Smooth muscle cell (in vitro differentiated cells): Measurements from ENCODE around the gene OR2C3. TPM values are rescaled to one million over a fixed set of nuclear protein-coding genes. Genes with fewer than 3 reads are reported as not detected.
"Not testable (repeated sequence)": the region's sequence is repeated elsewhere in the genome, so short reads cannot be mapped to it uniquely, and the experiment has no call there.

Experiments used
- DNase-seq: peaks from one replicate; lab custom pipeline; 2025; ENCODE audit not compliant: unreplicated experiment; lab: John Stamatoyannopoulos, UW
- H2AFZ ChIP-seq: fragments of 200-600 bp; sonication (generic); 2 replicates; pipeline ENCODE4 v1.6.0; 2016; ENCODE audit warnings: antibody characterized with exemption, low read depth, mild to moderate bottlenecking
- H3F3A ChIP-seq: fragments of 200-600 bp; sonication (generic); 2 replicates; pipeline ENCODE4 v1.6.0; 2017; ENCODE audit warnings: antibody characterized with exemption, low read depth
- H3K27ac ChIP-seq: fragments of 200-600 bp; sonication (generic); 2 replicates; pipeline ENCODE4 v1.5.1; 2016; ENCODE audit warnings: low read depth, mild to moderate bottlenecking
- H3K27me3 ChIP-seq: fragments of 200-600 bp; sonication (generic); 2 replicates; pipeline ENCODE4 v1.6.1; 2016; ENCODE audit warnings: low read depth, mild to moderate bottlenecking
- H3K36me3 ChIP-seq: fragments of 200-600 bp; sonication (generic); 2 replicates; pipeline ENCODE4 v1.5.1; 2016; ENCODE audit warnings: low read depth
- H3K4me1 ChIP-seq: fragments of 200-600 bp; sonication (generic); 2 replicates; pipeline ENCODE4 v1.5.1; 2016; ENCODE audit warnings: low read depth
- H3K4me2 ChIP-seq: fragments of 200-600 bp; sonication (generic); 2 replicates; pipeline ENCODE4 v1.6.0; 2016; ENCODE audit warnings: mild to moderate bottlenecking
- H3K4me3 ChIP-seq: fragments of 200-600 bp; sonication (generic); 2 replicates; pipeline ENCODE4 v1.5.1; 2016; ENCODE audit warnings: mild to moderate bottlenecking
- H3K79me2 ChIP-seq: fragments of 200-600 bp; sonication (generic); 2 replicates; pipeline ENCODE4 v1.6.0; 2016; ENCODE audit warnings: low read depth, mild to moderate bottlenecking
- H3K9ac ChIP-seq: fragments of 200-600 bp; sonication (generic); 2 replicates; pipeline ENCODE4 v1.6.0; 2016; ENCODE audit warnings: low read depth
- H3K9me3 ChIP-seq: fragments of 200-600 bp; sonication (generic); replicated peaks from 2 replicates; pipeline ENCODE4 v1.5.1; 2016; ENCODE audit warnings: low read depth
- H4K20me1 ChIP-seq: fragments of 200-600 bp; sonication (generic); 2 replicates; pipeline ENCODE4 v1.6.0; 2016; ENCODE audit warnings: low read depth
- WGBS: methylation state at CpG from one replicate; pipeline ENCODE4 v1.1.7; 2016; ENCODE audit warnings: low lambda C conversion rate; 5-methylcytosine and 5-hydroxymethylcytosine counted together
- polyA plus RNA-seq: library from polyadenylated mRNA; unstranded; fragments of >200 nt; fragmentation: Nextera tagmentation; extraction: Ambion mirVana; gene quantifications from 2 replicates; pipeline ENCODE4 v1.2.1, GENCODE V29; 2016
- total RNA-seq: library from RNA; depleted of rRNA; stranded (reverse); fragments of >200 nt; gene quantifications from 2 replicates; pipeline ENCODE4 v1.2.3, GENCODE V29; 2014
- TF ChIP-seq, protein P1 (sequence below): fragments of 200-600 bp; sonication (generic); IDR thresholded peaks from 2 replicates; pipeline ENCODE4 v1.5.1; 2017; ENCODE audit warnings: borderline replicate concordance, mild to moderate bottlenecking, antibody characterized with exemption; ENCODE audit not compliant: insufficient read depth, poor library complexity, severe bottlenecking

The OR2C3 gene
- total and polyA plus RNA-seq, 2 experiments from 2014 or later = not detected

DNA sequence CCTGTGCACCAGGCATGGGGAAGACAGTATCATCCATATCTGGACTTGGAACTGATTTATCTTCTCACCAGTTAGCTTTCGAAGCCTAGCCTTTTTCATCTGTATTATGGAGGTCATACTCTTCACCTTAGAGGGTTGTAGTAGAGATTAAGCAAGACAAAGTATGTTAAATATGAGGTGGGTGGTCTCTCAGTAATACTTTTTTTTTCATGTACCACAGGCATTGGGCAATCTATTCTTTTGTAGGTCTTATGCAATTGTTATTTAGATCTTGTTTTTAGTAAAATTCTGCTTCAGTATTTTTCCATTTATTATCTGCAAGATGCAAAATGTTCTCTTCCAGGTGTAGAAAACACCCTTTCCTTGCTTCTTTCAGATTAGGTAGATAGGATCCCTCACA is 43.1 kb downstream of the OR2C3 start:
- Histone ChIP-seq H3K27me3 (no peaks in the 10 kb centered on the region), H3K36me3 (no peaks in the 10 kb centered on the region), H3K9me3 (no peaks in the 10 kb centered on the region), H3K4me1 (peaks cover 12% of the 10 kb centered on the region), H2AFZ (no peak overlapping the region), H4K20me1 (no peaks in the 10 kb centered on the region), H3K4me3 (no peak overlapping the region), H3K79me2 (no peaks in the 10 kb centered on the region), H3K4me2 (no peak overlapping the region), H3K27ac (no peak overlapping the region), H3F3A (no peaks in the 10 kb centered on the region), H3K9ac (no peak overlapping the region)
- 96% methylated on average over 1 of the region's 1 CpG for WGBS
- TF ChIP-seq, protein P1, sequence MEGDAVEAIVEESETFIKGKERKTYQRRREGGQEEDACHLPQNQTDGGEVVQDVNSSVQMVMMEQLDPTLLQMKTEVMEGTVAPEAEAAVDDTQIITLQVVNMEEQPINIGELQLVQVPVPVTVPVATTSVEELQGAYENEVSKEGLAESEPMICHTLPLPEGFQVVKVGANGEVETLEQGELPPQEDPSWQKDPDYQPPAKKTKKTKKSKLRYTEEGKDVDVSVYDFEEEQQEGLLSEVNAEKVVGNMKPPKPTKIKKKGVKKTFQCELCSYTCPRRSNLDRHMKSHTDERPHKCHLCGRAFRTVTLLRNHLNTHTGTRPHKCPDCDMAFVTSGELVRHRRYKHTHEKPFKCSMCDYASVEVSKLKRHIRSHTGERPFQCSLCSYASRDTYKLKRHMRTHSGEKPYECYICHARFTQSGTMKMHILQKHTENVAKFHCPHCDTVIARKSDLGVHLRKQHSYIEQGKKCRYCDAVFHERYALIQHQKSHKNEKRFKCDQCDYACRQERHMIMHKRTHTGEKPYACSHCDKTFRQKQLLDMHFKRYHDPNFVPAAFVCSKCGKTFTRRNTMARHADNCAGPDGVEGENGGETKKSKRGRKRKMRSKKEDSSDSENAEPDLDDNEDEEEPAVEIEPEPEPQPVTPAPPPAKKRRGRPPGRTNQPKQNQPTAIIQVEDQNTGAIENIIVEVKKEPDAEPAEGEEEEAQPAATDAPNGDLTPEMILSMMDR = no peak
- no peak for DNase-seq

- Histone ChIP-seq H2AFZ (no peak overlapping the region), H3K27me3 (no peaks in the 10 kb centered on the region), H3K4me3 (no peak overlapping the region), H4K20me1 (no peaks in the 10 kb centered on the region), H3K27ac (no peak overlapping the region), H3K9ac (no peak overlapping the region), H3K9me3 (no peaks in the 10 kb centered on the region), H3K4me2 (no peak overlapping the region), H3F3A (no peaks in the 10 kb centered on the region), H3K36me3 (no peaks in the 10 kb centered on the region), H3K4me1 (peaks cover 5% of the 10 kb centered on the region), H3K79me2 (no peaks in the 10 kb centered on the region)
- WGBS = 98% methylated on average over 12 of the region's 12 CpGs
- TF ChIP-seq, protein P1 = no peak
- DNase-seq = no peak
Observed at GRCh38 chr1:247491328-247491727, 44.9 kb downstream of the OR2C3 start.

DNA sequence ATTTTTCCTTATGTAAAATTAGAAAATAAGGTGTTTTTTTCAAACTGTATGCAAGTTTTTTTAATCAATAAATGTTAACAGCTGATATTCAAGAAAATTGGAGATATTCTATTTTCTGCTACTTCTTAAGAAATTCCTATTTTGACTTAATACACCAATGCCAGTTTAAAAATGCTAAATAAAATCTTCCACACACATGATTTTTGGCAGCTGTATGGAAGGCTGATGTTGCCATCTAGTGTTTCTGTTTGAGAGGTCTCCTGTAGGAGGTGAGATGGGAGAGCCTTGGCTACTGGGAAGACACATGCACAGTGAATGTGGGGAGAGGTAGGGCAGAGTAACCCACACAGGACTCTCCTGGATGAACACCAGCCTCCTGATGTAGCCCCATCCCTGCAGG is 49.2 kb downstream of the OR2C3 start:
- Histone ChIP-seq H3K9me3 (no peaks in the 10 kb centered on the region), H3K79me2 (no peaks in the 10 kb centered on the region), H3K27ac (no peak overlapping the region), H3F3A (no peaks in the 10 kb centered on the region), H3K4me3 (no peak overlapping the region), H3K27me3 (no peaks in the 10 kb centered on the region), H3K9ac (no peak overlapping the region), H3K4me1 (no peaks in the 10 kb centered on the region), H3K36me3 (no peaks in the 10 kb centered on the region), H3K4me2 (no peak overlapping the region), H4K20me1 (no peaks in the 10 kb centered on the region), H2AFZ (no peak overlapping the region)
- no peak for DNase-seq
- TF ChIP-seq, protein P1 = peak; percentile 59

DNA sequence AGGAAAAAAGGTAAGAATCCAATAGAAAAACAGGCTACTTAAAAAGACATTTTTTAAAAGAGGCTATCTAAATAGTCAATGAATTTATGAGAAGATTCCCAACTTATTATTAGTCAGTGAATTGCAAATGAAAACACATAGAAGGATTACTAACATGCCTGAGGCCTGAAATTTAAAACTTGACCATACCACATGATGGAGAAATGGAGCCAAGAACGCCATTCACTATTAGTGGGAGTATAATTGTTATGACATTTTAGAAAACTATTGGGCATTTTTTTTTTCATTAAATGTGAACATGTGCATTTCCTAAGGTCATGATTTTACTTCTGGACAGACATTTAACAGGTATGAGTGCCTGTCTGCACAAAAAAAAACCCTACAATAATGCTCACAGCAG is 53.5 kb downstream of the OR2C3 start:
- no peaks in the 10 kb centered on the region for H3K79me2 ChIP-seq

DNA sequence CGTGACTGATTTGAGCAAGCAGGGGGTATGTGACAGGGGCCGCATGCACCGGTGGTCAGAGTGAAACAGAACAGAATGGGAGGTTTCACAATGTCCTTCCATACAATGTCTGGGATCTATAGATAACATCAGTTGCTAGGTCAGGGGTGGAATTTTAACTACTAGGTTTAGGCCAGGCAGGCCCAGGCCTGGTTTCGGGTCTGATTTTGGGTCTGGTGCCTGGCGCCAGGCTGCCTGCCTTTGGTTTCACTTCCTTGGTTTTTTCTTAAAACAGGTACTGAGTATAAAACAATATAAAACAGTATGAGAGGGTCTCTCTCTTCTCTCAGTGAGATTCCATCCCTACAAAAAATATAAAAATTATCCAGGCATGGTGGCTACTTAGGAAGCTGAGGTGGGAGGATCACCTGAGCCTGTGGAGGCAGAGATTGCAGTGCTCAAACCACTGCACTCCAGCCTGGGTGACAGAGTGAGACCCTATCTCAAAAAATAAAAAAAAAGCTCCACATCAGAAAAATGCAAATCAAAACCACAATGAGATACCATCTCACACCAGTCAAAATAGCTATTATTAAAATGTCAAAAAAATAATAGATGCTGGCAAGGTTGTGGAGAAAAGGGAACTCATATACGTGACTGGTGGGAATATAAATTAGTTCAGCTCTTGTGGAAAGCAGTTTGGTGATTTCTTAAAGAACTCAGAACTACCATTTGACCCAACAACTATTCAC is 59.7 kb downstream of the OR2C3 start:
- not testable (repeated sequence) for H3K27me3 ChIP-seq, H3K9ac ChIP-seq, H3F3A ChIP-seq, H3K4me2 ChIP-seq, H3K27ac ChIP-seq, H3K79me2 ChIP-seq, H3K36me3 ChIP-seq, H2AFZ ChIP-seq, DNase-seq, H4K20me1 ChIP-seq, H3K9me3 ChIP-seq, H3K4me1 ChIP-seq, H3K4me3 ChIP-seq
- WGBS = 72% methylated on average over 6 of the region's 6 CpGs

More for the DNA sequence above, 53.5 kb downstream of the OR2C3 start:
- H3K27me3 ChIP-seq = no peaks in the 10 kb centered on the region
- no peaks in the 10 kb centered on the region for H4K20me1 ChIP-seq
- H3K4me1 ChIP-seq = no peaks in the 10 kb centered on the region
- no peak overlapping the region for H2AFZ ChIP-seq
- H3K4me3 ChIP-seq = no peak overlapping the region
- H3K4me2 ChIP-seq = no peak overlapping the region
- no peak overlapping the region for H3K9ac ChIP-seq
- no peaks in the 10 kb centered on the region for H3F3A ChIP-seq
- no peak overlapping the region for H3K27ac ChIP-seq
- TF ChIP-seq, protein P1 = no peak
- WGBS = 77% methylated on average over 1 of the region's 1 CpG
- H3K36me3 ChIP-seq = no peaks in the 10 kb centered on the region
- no peaks in the 10 kb centered on the region for H3K9me3 ChIP-seq
- no peak for DNase-seq
